Endothelial cell of umbilical vein (primary cell): ENCODE data around the gene TEP1. TPM values are rescaled to one million over a fixed set of nuclear protein-coding genes. Genes with fewer than 3 reads are reported as not detected.
A peak's percentile ranks its signal among the peaks of the same experiment; 100 is the strongest.

Experiments used
- BruUV-seq: library from RNA; stranded (reverse); fragments of 400-500 nt; replicated peaks from 2 replicates; lab custom pipeline; 2021; lab: Mats Ljungman, UMichigan
- CTCF ChIA-PET: fragments of 300-600, 350-600 bp; sonication (Branson Sonifier 250); formaldehyde crosslinking; loops from one replicate; lab custom pipeline; 2021; ENCODE audit warnings: antibody characterized with exemption, inconsistent platforms; lab: Charles Lee
- POLR2A ChIA-PET: fragments of 300-600, 350-600 bp; sonication (Branson Sonifier 250); formaldehyde crosslinking; loops from one replicate; lab custom pipeline; 2021; ENCODE audit warnings: antibody characterized with exemption, inconsistent platforms; lab: Charles Lee
- DNase-seq: peaks from one replicate; pipeline ENCODE4 v3.0.0-alpha.2; 2011; ENCODE audit warnings: low read depth, low spot score
- FAIRE-seq: peaks from 2 replicates; lab custom pipeline; 2011; peaks lifted over from hg19 to GRCh38; lab: Jason Lieb, UNC
- H2AFZ ChIP-seq: 2 replicates; pipeline ENCODE4 v1.6.0; 2012; ENCODE audit warnings: low read depth, low read length, control low read depth, inconsistent platforms
- H3K27ac ChIP-seq: 2 replicates; pipeline ENCODE4 v1.5.1; 2011; ENCODE audit warnings: low read depth, mild to moderate bottlenecking, control low read depth, low read length, moderate library complexity; ENCODE audit not compliant: insufficient read depth
- H3K27me3 ChIP-seq, 2 experiments: 2 replicates each; pipeline versions ENCODE4 v1.6.0 to v1.6.1; 2011; ENCODE audit warnings: low read length in 2 of 2, mixed read lengths in 1 of 2; ENCODE audit not compliant: control insufficient read depth in 2 of 2, insufficient read depth in 2 of 2
- H3K36me3 ChIP-seq, 2 experiments: 2 replicates in 1 of 2; 3 replicates in 1 of 2; pipeline ENCODE4 v1.5.1; 2011; ENCODE audit warnings: low read length in 2 of 2, mild to moderate bottlenecking in 1 of 2, moderate library complexity in 1 of 2; ENCODE audit not compliant: control insufficient read depth in 2 of 2, insufficient read depth in 2 of 2; ENCODE audit errors: extremely low read depth in 1 of 2
- H3K4me1 ChIP-seq: 3 replicates; pipeline ENCODE4 v1.5.1; 2011; ENCODE audit warnings: mild to moderate bottlenecking, low read length; ENCODE audit not compliant: control insufficient read depth, insufficient read depth; ENCODE audit errors: extremely low read depth
- H3K4me2 ChIP-seq: 2 replicates; pipeline ENCODE4 v1.6.1; 2011; ENCODE audit warnings: low read length, control low read depth, mixed read lengths; ENCODE audit not compliant: insufficient read depth
- H3K4me3 ChIP-seq, 3 experiments: fragments of 200-600 bp in 1 of 3; sonication (generic), shearing (Covaris generic) in 1 of 3; replicated peaks in 1 of 3; 2 replicates each; pipeline ENCODE4 v1.5.1; 2011 to 2016; ENCODE audit warnings: control low read depth in 3 of 3, low read length in 3 of 3, mild to moderate bottlenecking in 2 of 3, inconsistent platforms in 1 of 3, low read depth in 1 of 3, moderate library complexity in 1 of 3; ENCODE audit not compliant: insufficient read depth in 1 of 3
- H3K79me2 ChIP-seq: 2 replicates; pipeline ENCODE4 v1.6.0; 2012; ENCODE audit warnings: low read length, inconsistent platforms; ENCODE audit not compliant: control insufficient read depth, insufficient read depth
- H3K9ac ChIP-seq: replicated peaks from 2 replicates; pipeline ENCODE3; 2011; ENCODE audit warnings: low read length, control low read depth; ENCODE audit not compliant: insufficient read depth; ENCODE audit errors: extremely low read depth
- H3K9me1 ChIP-seq: replicated peaks from 3 replicates; pipeline ENCODE4 v1.6.0; 2011; ENCODE audit warnings: mild to moderate bottlenecking, low read length; ENCODE audit not compliant: control insufficient read depth, insufficient read depth; ENCODE audit errors: extremely low read depth
- H3K9me3 ChIP-seq: replicated peaks from 2 replicates; pipeline ENCODE4 v1.5.1; 2012; ENCODE audit warnings: low read length, inconsistent platforms; ENCODE audit not compliant: control insufficient read depth, insufficient read depth
- H4K20me1 ChIP-seq: replicated peaks from 2 replicates; pipeline ENCODE3; 2011; ENCODE audit warnings: mild to moderate bottlenecking, low read length; ENCODE audit not compliant: control insufficient read depth, insufficient read depth; ENCODE audit errors: extremely low read depth
- CTCF ChIP-seq, 2 donors: IDR thresholded peaks; 1 replicate in 1 of 2; 2 replicates in 1 of 2; pipeline ENCODE4 v1.5.1; 2011; ENCODE audit warnings: low read length in 2 of 2, mild to moderate bottlenecking in 2 of 2, moderate library complexity in 2 of 2, control low read depth in 1 of 2, inconsistent platforms in 1 of 2, low read depth in 1 of 2; ENCODE audit not compliant: insufficient read depth in 1 of 2; ENCODE audit errors: extremely low read depth in 1 of 2
- EZH2 ChIP-seq: IDR thresholded peaks from 2 replicates; pipeline ENCODE4 v1.6.1; 2012; ENCODE audit warnings: borderline replicate concordance, low read depth, mild to moderate bottlenecking, moderate library complexity, low read length, inconsistent platforms; ENCODE audit not compliant: severe bottlenecking
- FOS ChIP-seq: IDR thresholded peaks from 2 replicates; pipeline ENCODE4 v1.6.1; 2011; ENCODE audit warnings: mild to moderate bottlenecking, low read length, moderate library complexity, borderline replicate concordance; ENCODE audit not compliant: insufficient read depth
- GATA2 ChIP-seq: IDR thresholded peaks from 2 replicates; pipeline ENCODE4 v1.7.0; 2011; ENCODE audit warnings: low read depth, mild to moderate bottlenecking, moderate library complexity, mixed read lengths, low read length; ENCODE audit not compliant: insufficient read length, insufficient read depth
- JUN ChIP-seq: IDR thresholded peaks from 2 replicates; pipeline ENCODE4 v1.6.1; 2011; ENCODE audit warnings: borderline replicate concordance, low read depth; ENCODE audit not compliant: insufficient read length, insufficient read depth
- MYC ChIP-seq: IDR thresholded peaks from one replicate; pipeline ENCODE4 v1.6.1; 2011; ENCODE audit warnings: mild to moderate bottlenecking, low read depth, low read length
- POLR2A ChIP-seq: IDR thresholded peaks from 2 replicates; pipeline ENCODE4 v1.6.1; 2012; ENCODE audit warnings: low read depth, mild to moderate bottlenecking, control low read depth, low read length
- POLR2AphosphoS5 ChIP-seq: IDR thresholded peaks from 2 replicates; pipeline ENCODE4 v1.6.1; 2012; ENCODE audit warnings: low read depth, mild to moderate bottlenecking, control low read depth, low read length, moderate library complexity; ENCODE audit not compliant: insufficient read depth
- dilution Hi-C: fragments of 300-500 bp; cut with MboI; formaldehyde crosslinking; loops from one replicate; pipeline ENCODE4 v1.15.0; 2019; ENCODE audit warnings: low sequenced_read_pairs; ENCODE audit not compliant: extremely low pct_ligation_motif_present
- intact Hi-C: fragments of 100-400 bp; cut with micrococcal nuclease; formaldehyde crosslinking; loops from one replicate; pipeline ENCODE4 v1.10.0; 2022
- polyA plus RNA-seq, 4 experiments: library from polyadenylated mRNA; depleted of rRNA in 3 of 4; stranded (reverse) in 3 of 4; unstranded in 1 of 4; fragments of >200 nt; gene quantifications; 2 replicates each; pipeline versions ENCODE4 v1.2.1 to v1.2.3, GENCODE V29; 2011 to 2012; ENCODE audit warnings: missing spikeins in 1 of 4
- total RNA-seq: library from RNA; stranded (reverse); gene quantifications from 2 replicates; pipeline ENCODE4 v1.2.3, GENCODE V29; 2021
- TF ChIP-seq, protein P1 (sequence below): IDR thresholded peaks from 2 replicates; pipeline ENCODE4 v1.6.1; 2011; ENCODE audit not compliant: insufficient read depth, insufficient read length

TEP1 gene
- total and polyA plus RNA-seq, 2 donors (not counting 3 experiments of a cell fraction or from before 2014, with no cell fraction given): 19.6 to 44.6 TPM

DNA sequence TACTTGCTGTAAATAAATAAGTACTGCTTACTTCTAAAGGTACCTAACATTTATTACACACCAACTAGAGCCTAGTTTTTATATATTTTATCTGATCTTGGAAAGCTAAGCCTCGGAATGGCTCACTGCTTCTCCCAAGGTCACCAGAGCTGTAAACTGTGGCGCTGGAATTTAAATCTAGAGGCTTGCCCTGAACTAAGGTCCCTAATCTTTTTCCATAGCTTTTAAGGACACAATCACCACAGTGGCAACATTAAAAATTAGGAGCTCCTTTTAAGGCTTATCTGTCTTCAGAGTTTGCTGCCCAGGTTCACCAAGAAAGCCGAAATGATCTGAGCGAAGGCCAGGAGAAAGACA lies 80.9 kb downstream of the TEP1 start:
- no peaks in the 10 kb centered on the region for H3K9me1 ChIP-seq
- H3K4me2 ChIP-seq: peak overlapping the region; percentile 68
- no peaks in the 10 kb centered on the region for H3K9me3 ChIP-seq
- intact Hi-C loops: loop anchor here (2.0 kb wide), 3 partner anchors 80 to 352 kb away; partner anchors contain the start of genes APEX1, OSGEP, RNASE4 and TEP1
- POLR2A ChIA-PET: interaction anchor here (1.4 to 2.2 kb wide), 2 partner anchors 10 to 137 kb away, joined by 3 to 30 read pairs; partner anchors contain the start of gene PARP2
- FAIRE-seq (peak; percentile 26), DNase-seq (no peak)
- no peaks in the 10 kb centered on the region for H3K27me3 ChIP-seq
- peak overlapping the region; percentile 66 for H2AFZ ChIP-seq
- H3K27ac ChIP-seq: peak overlapping the region; percentile 71
- peak overlapping the region; percentile 48 to 93 (median 65) for H3K4me3 ChIP-seq
- no TSS peak for BruUV-seq
- TF ChIP-seq CTCF (IDR thresholded peaks at IDR 0.05; ENCODE audit: extremely low read depth in 1 of 2, insufficient read depth in 1 of 2, low read depth in 1 of 2, low read length in 2 of 2) (no peak), GATA2 (no peak), POLR2A (no peak), POLR2AphosphoS5 (no peak), EZH2 (no peak), JUN (no peak), FOS (no peak), MYC (no peak)
- TF ChIP-seq, protein P1, sequence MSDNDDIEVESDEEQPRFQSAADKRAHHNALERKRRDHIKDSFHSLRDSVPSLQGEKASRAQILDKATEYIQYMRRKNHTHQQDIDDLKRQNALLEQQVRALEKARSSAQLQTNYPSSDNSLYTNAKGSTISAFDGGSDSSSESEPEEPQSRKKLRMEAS: no peak
- H3K9ac ChIP-seq: peak overlapping the region; percentile 83
- dilution Hi-C loops: no loop called here
- CTCF ChIA-PET: interaction anchor here (0.7 to 2.2 kb wide), 7 partner anchors 10 to 281 kb away, joined by 3 to 25 read pairs (median 4); partner anchors contain the start of gene PARP2
- peaks cover 0 to 9% of the 10 kb centered on the region in 2 experiments for H3K36me3 ChIP-seq
- H3K4me1 ChIP-seq: peaks cover 22% of the 10 kb centered on the region
- peaks cover 52% of the 10 kb centered on the region for H3K79me2 ChIP-seq
- H4K20me1 ChIP-seq: no peaks in the 10 kb centered on the region
